C4-2B (cell line): Measurements from ENCODE around the gene SPTBN5.
A peak's percentile ranks its signal among the peaks of the same experiment; 100 is the strongest.

ENCODE experiments used
- H3K27ac ChIP-seq: fragments of 450-650 bp; 2 replicates; pipeline ENCODE4 v1.5.1; 2017
- ZFX ChIP-seq: fragments of 450-650 bp; IDR thresholded peaks from 2 replicates; pipeline ENCODE4 v1.6.1; 2017
- TF ChIP-seq, protein P1 (sequence below): fragments of 450-650 bp; conservative IDR thresholded peaks from 2 replicates; pipeline ENCODE4 v1.5.1; 2017; ENCODE audit warnings: mild to moderate bottlenecking

Gene SPTBN5

GRCh38 chr15:41820791-41821423 is 72.9 kb downstream of the SPTBN5 start:
- TF ChIP-seq, protein P1, sequence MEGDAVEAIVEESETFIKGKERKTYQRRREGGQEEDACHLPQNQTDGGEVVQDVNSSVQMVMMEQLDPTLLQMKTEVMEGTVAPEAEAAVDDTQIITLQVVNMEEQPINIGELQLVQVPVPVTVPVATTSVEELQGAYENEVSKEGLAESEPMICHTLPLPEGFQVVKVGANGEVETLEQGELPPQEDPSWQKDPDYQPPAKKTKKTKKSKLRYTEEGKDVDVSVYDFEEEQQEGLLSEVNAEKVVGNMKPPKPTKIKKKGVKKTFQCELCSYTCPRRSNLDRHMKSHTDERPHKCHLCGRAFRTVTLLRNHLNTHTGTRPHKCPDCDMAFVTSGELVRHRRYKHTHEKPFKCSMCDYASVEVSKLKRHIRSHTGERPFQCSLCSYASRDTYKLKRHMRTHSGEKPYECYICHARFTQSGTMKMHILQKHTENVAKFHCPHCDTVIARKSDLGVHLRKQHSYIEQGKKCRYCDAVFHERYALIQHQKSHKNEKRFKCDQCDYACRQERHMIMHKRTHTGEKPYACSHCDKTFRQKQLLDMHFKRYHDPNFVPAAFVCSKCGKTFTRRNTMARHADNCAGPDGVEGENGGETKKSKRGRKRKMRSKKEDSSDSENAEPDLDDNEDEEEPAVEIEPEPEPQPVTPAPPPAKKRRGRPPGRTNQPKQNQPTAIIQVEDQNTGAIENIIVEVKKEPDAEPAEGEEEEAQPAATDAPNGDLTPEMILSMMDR: no peak
- TF ChIP-seq ZFX: no peak

DNA sequence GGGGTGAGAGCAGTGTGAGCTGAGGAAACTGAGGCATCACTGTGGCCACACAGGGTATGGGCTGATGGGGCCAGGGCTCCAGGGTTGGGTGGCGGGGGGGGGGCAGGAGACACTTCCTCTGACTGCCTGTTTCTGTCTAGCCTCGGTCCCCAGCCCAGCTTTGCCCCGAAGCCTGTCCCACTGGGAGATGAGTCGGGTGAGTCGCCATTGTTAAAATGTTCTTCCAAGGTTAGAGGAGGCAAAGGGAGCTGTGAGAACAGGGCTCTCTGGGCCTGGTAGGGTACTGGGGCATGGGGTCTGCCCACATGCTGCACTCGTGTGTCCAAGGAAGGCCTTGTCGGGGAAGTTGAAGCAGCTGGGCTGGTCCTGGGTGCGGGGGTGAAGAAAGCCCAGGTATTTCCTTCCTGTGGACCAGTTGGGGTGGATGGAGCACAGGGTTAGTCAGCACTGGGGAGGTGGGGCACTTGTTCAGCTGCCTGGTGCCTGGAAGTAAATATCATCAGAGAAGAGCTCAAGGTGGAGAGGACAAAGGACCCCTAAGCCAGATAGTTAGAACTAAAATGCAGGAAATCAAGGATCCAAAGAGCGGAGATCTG is 74.3 kb downstream of the SPTBN5 start:
- TF ChIP-seq, protein P1: no peak
- TF ChIP-seq ZFX: no peak
- no peak overlapping the region for H3K27ac ChIP-seq

More at GRCh38 chr15:41820791-41821423, 72.9 kb downstream of the SPTBN5 start:
- peak overlapping the region; percentile 49 for H3K27ac ChIP-seq

DNA sequence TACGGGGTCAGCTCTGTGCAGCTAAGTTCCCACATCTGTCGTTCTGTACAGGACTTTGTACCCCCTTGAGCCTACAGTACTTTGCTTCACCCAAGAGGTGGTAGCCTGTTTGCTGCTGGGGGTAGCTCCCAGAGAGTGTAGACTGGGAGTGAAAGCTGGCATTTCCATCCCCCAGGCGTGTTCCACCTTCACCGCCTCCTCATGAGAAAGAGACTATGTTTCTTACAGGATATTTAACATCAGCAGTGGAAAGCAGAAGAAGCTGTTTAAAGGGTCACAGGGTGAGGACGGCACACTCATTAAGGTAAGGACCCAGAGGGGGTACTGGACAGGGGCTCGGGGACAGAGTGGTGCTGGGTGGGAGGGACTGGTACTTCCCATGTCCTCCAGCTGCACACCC is 76.1 kb downstream of the SPTBN5 start:
- H3K27ac ChIP-seq: no peak overlapping the region
- no peak for TF ChIP-seq ZFX
- TF ChIP-seq, protein P1: no peak

GRCh38 chr15:41817327-41817726 is 76.5 kb downstream of the SPTBN5 start:
- TF ChIP-seq ZFX: no peak
- TF ChIP-seq, protein P1: no peak

DNA sequence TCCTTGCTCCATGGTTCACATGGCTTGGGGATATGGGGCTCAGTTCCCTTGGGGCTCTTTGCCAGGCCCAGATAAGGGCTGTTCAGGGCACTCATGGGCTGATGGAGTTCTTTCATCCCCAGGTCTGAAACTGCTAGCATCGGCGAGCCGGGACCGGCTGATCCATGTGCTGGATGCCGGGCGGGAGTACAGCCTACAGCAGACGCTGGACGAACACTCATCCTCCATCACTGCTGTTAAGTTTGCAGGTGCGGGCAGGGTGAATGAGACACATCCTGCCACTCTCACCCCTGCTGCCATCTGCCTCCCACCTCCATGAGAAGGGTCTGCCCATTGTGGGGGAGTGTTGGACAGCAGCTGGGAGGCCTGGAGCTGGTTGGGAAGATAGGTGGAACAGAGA is 77.1 kb downstream of the SPTBN5 start:
- no peak overlapping the region for H3K27ac ChIP-seq
- TF ChIP-seq ZFX: no peak
- TF ChIP-seq, protein P1: no peak

More at GRCh38 chr15:41817327-41817726, 76.5 kb downstream of the SPTBN5 start:
- H3K27ac ChIP-seq: no peak overlapping the region

- TF ChIP-seq ZFX: no peak
- TF ChIP-seq, protein P1: no peak
- H3K27ac ChIP-seq: no peak overlapping the region
Observed at GRCh38 chr15:41814534-41814933, 79.3 kb downstream of the SPTBN5 start.

DNA sequence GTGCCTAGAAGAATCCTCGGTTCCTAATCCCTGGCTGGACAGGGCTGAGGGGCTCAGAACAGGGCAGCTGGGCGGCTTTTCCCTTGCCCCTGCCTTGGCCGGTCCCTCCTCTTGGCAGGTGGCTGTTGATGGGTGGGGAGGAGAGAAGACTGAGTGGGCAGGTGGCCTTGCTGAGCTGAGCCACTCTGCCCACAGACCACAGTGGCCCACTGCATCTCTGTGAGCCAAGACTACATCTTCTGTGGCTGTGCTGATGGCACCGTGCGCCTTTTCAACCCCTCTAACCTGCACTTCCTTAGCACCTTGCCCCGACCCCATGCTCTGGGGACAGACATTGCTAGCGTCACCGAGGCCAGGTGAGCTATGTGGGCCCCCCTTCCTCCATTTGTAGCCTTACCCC is 80.4 kb downstream of the SPTBN5 start:
- TF ChIP-seq, protein P1: no peak
- TF ChIP-seq ZFX: no peak
- H3K27ac ChIP-seq: no peak overlapping the region
